NAMALWA (cell line): ENCODE results near the gene PNPLA5.

Experiments
- DNase-seq: peaks from one replicate; pipeline ENCODE4 v3.0.0-alpha.2; 2015; ENCODE audit warnings: low spot score

Gene PNPLA5

DNA sequence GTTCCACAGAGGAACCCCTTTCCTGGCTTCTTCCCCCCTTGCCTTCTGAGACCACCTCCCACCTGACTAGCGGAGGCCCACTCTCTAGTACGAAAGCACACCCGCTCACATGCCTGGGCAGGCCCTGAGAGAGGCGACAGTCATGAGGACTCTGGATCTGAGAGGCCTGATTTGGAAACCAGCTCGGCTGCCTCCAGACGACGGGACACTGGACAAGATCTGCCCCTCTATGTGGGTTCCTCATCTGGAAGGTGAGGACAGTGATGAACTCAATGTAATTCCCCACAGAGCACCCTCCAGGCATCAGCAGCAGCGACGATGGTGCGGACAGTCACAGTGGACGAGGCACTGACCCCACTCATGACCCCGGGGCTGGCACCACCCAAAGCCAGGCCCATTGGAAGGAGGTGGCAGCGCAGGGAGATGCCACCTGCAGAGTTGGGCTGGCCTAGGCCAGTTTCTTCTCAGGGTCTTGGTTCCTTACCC lies 37.0 kb downstream of the PNPLA5 start:
- DNase-seq, result no peak

DNA sequence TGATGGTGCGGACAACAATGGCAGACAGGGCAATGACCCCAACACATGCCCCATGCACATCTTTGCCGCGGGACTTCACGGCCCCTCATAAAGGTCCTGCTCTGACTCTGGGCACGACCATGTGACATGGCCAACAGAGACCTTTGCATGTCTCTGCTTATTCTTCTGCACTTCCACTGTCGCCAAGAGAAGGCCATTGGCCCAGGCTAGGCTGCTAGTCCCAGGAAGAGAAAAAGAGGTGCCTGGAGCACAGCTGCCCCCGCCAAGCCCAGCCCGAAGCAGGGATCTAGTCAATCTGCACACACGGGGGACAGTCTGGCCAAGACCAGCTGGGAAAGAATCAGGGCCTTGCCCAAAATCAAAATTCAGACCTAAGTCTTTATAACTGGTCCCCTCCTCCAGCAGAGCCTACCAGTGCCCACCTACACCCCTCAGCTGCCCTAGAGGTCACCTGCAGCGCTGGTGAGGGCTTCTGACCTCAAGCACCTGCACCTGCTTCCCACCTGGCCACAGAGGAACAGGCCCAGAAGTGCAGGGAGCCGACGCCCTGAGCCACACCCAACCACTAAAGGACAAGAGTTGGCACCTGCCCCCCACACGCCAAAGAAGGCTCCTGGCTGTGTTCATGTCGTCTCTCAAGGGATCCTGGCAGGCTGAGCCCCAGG lies 37.6 kb downstream of the PNPLA5 start:
- no peak for DNase-seq

DNA sequence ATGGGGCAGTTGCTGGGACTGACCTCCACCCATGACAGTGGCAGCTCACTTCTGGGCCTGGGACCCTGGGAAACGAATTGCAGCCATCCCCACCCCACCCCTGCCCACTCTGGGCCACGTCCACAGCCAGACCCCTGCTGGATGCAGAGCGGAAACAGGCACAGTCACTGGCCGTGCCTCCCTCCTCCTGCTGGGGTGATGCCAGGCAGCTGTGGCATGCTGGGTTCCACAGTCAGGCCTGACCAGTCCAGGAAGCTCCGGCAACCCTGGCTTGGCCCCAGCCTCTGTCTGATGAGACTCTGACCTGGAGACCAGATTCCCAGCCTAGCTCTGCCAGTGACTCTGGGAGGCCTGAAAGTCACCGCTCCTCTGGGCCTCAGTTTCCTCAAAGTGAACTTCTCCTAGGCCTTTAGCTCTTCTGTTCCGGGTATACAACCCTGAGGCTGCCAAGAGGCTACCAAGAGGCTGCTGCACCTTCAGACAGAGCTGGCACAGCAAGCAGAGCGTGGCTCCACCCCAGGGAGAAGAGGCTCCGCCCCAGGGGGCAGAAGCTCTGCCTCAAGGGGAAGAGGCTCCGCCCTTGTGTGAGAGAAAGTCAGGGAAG lies 38.4 kb downstream of the PNPLA5 start:
- no peak for DNase-seq

DNA sequence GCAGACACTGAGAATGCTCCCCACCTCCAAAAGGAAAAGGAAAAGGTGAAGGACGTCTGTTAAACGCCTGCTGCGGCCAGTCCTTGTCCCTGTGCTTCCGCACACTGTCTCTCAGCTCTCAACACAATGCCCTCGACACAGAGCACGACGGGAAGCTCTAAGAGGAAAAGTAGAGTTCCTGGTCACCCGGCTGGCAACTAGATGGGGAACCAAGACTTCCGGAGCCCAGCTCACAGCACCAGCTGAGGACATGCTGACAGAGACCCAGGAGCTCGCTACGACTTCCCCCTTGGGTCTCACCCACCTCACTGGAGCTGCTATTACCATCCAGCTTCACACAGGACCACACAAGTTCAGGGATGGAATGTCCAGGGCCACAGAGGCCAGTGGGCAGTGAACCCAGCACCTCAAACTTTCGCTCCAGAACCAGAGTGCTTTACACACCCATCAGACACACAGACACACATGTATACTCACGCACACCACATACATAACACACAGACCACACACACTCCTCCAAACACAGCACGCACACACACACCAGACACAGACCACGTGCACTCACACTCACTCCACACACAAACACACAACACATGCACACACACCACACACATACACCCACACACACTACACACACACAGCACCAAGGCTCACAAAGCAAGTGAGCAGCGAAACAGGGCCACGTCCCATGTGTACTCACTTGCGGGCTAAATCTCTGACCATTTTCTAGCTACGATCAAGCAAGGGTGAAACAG lies 39.1 kb downstream of the PNPLA5 start:
- no peak for DNase-seq

DNA sequence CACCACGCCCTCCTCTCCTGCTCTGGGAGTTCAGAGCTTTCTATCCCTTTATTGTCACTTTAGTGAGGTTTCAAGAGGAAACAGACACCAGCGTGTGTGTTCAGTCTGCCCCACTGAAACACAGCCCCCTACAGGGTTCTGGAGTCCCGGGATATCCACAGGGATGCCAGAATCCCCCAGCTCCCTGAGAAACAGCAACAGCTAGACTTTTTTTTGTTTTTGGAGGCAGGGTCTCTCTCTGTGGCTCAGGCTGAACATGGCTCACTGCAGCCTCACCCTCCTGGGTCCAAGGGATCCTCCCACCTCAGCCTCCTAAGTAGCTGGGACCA lies 39.9 kb downstream of the PNPLA5 start:
- DNase-seq, result no peak

DNA sequence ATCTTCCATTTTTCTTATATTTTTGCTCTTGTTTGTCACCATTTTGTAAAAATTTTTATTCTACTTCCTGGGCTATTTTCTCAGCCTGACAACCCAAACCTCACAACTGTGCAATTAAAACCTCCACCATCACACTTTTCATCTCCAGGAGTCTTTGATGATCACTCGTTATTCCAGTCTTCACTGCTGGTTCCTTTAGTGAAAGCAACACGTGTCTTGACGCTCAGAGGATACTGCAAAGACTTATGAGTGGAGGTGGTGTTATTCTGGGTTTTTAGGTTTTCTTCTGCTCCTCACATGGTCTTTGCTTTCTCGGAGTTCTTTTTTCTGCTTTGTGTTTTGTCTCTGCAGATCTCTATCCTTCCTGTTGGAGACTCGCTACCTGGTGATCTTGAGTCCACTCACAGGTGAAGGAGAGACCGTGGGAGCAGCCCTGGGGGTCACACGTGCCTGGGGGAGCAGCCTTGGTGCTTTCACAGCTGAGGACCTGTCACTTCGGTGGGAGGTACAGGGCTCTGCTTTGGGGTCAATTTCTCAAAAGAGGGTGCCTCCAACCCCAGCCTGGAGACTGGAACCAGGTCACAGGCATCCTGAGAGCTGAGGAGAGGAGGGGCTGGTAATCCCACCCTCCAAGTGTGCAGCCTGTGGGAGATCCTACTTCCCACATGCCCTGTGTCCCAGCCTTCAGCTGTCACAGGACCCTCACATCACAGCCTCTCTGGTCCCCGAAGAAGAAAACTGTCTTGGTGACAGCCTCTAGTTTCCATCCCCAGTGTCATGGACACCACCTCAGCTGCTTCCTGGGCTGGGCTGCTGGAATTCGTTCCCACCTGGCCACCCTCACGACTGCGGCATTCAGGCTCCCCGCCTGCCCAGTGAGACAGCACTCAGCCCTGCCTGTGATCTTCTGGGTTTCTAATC lies 40.5 kb downstream of the PNPLA5 start:
- DNase-seq, result no peak

DNA sequence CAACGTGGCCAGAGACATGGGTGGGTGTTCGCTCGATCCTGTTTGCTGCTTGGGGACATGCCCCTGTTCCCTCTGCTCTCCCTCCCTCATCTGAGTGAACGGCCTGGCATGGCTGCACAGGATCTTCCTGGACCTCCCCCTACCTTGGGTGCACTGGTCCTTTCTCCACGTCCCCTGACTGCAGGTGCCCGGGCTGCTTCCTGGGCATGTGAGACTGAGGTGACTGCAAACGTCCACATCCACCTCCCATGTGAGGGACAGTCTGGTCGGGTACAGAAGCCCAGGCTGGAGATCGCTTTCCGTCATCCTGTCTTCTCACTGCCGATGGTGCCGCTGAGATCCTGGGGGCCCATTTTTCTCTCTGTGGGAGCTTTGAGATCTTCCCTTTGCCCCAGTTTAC lies 41.3 kb downstream of the PNPLA5 start:
- no peak for DNase-seq

DNA sequence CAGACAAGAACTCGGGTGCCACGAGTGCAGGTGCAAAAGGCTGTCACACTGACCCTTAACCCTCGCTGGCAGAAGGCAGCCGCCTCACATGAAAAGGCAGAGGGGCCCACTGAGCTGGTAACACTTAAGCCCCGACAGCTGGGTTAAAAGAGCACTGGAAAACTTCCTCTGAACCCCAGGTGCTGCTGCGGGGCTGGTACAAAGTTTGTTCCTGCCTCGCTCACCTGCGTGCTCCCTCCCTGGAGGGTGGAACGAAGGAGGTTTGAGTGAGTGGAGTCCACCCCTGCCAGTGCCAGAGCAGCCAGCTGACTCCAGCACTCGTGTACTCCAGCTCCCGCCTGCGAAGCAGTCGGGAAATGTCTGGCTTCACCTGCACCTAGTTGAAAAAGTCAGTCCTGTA lies 42.1 kb downstream of the PNPLA5 start:
- DNase-seq, result no peak

DNA sequence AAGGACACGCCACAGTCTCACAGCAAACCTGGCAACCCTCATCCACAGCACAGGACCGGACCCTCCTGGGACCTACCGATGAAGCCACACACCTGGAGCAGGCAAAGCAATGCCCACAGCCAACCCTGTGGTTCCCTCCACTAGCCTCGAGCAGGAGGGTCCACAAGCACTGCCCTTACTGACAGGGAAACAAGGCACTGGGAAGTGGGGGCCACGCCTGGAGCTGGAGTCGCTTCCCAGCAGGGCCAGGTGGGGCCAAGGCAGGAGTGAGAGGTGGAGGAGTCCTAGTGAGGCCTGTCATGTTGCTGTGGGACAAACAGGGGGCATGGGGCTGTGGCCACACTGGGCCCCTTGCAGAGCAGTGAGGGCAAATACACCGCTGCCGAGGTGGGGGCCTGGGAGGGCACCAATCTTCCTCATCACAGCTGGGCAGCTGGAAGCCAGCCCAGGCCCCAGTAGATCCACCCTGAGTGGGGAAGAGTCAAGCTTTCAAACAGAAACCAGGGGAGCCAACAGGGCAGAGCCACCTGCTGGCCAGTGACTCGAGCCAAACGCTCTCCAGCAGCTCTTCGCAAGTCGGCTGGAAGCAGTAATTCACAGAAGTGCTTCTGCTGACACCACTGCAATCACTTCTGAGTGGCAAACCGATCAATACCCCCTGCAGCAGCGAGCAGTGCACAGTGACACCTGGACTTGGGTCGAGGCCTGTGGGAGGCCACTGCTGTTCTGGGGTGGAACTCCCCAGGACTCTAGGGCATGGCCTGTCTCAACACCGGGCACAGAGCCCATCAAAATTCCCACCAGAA lies 43.2 kb downstream of the PNPLA5 start:
- DNase-seq, result no peak

DNA sequence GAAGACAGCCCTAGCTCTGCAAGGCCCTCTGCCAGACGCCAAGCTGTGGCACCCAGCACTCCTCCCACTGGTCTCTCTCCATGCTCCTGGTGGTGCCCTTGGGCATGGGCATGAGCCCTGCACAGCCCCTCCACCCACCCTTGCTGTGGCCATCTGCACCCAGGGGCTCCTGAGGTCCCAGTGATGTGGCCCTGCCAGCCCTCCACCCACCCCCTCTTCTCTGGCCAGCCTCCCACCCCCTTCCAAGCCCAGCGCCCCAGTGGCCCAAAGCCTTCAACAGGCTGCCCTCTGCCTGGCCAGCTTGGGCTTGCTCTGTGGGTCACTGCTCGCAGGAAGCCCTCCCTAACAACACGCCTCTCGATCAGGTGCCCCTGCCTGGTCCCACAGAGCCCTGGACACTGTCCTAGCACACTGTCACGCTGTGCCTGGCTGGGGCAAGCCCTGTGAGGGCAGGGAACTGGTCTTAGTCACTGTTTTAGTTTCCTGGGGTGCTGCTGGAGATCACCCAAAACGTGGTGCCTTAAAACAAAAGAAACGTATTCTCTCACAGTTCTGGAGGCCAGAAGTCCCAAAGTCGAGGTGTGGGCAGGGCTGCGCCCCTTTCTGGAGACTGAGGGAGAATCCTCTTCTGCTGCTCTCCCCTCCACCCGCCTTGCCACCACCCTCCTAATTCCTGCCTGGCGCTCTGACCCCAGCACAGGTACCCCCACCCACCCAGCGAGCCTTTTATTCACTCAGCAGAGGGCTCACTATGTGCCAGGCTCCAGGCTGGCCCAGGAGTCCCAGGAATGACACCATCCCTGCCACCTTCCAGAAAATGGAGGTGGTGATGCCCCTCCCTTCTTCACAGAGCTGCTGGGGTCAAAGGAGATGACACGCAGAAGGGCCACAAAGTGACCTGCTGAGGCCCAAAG lies 44.2 kb downstream of the PNPLA5 start:
- DNase-seq, result no peak

DNA sequence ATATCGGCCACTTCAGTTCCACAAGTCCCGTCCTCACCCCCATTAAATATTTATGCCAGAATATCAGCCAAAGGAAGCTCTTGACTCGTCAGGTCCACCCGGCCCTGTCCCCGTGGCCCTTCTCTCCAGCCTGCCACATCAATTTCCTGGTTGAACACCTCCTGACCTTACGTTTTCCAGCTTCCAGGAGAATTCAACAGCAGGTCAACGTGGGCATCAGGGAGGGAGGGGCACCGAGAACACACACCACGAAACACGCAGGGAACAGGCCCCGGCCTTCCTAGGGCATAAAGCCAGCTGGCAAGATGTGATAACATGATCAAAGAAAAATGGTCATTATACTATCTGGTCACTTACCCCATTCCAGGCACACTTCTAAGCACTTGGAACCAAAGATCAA lies 44.8 kb downstream of the PNPLA5 start:
- no peak for DNase-seq

DNA sequence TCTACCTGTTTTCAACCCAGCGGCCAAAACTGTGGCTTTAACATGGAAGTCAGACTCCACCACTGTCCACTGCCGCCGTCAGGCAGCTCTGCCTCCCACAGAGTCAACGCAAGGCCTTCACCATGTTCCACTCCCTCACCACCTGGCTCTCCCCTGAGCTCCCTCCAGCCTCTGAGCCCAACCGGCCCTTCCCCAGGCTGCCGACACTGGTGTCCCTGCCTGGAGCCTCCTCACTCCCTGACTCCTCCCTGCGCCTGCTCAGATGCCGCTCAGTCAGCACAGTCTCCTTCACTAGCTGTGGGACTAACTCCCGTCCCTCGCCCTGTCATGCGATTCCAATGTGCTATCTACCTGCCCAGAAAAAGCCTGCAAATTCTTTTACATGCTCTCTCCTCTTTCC lies 45.8 kb downstream of the PNPLA5 start:
- DNase-seq, result no peak

DNA sequence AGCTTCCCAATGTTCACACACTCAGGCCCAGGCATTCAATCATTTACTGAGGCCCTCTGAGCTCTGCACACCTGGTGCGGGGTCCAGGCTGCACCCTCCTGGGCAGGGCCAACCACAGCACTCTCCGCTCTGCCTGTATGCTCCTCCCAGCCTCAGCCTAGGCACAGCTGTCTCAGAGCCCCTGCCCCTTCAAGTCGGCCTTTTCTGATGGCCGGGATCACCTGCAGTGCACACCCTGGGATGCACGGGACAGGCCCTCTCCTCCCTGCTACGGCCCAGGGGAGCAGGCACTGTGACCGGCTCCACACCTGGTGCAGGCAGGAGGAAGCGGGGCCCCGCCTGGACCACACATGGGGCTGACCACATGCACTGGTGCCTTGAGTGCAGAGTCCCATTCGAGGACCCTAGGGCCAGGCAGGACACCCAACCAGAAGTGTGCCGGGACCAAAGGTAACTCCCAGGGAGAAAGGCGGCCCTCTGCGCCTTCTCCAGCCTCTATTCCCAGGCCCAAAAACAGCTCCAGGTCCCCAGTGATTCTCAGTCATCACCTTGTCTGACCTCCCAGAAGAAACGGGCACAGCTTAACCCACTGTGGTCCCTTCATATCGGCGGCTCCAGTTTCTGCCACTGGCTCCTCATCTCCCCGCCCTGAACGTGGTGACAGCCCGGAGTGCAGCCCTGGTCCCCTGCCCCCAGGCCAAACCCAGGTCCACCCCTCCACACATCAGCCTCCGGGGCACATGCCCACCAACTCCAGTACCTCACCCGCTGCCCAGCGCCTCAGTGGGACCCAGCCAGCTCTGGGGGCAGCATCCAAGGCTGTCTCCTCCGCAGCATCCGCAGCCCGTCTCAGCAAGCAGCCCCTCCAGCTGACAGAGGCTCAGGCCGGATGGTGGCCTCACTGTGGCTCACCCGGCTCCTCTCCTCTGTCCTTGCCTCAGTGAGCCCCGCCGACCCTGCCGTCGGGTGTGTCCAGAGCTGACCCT lies 47.0 kb downstream of the PNPLA5 start:
- no peak for DNase-seq

DNA sequence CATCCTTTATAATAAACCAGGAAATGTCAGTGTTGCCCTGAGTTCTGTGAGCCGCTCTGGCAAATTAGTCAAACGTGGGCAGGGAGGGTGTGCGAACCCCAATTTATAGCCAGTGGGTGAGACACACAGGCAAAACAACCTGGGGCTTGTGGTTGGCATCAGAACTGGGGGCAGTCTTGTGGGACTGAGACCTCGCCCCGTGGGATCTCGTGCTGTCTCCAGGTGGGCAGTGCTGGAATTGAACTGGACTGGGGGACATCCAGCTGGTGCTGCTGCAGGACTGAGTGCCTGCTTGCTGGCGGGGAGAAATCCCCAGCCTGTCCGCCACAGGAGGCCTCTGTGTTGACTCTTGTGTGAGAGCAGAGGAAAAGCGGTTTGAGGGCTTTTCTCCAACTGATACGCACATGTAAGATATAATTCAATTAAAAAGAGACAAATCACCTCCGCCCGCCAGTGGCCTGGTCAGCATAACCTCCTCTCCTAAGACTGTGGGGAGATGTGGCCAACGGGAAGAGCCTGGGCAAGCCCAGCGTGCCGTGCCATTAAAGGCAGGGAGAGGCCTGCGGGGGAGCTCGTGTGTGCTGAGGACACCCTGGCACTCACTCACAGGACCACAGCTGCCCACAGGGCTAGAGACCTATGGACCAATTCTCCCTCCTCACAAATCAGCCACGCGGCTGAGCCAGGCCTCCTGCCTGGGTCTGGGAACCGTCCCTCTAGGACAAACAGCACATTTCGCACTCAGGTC lies 47.9 kb downstream of the PNPLA5 start:
- no peak for DNase-seq

DNA sequence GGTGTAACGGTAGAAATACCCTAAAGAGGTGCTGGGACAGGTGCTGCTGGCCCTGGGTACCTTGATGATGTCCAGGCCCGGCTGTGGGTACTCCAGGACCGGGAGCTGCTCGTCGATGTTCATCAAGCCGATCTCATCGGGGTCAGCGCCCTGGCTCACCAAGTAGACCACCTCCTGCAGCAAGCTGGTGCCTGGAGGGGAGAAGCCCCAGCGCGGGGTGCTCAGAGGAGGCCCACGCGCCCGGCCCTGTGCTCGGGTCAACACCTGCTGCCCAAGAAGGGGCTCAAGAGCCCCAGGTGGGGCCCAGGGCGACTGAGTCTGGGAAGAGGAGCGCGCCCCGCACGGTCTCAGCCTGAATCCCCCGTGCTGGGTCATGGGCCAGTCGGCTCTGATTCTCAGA lies 50.1 kb downstream of the PNPLA5 start:
- DNase-seq, result no peak

DNA sequence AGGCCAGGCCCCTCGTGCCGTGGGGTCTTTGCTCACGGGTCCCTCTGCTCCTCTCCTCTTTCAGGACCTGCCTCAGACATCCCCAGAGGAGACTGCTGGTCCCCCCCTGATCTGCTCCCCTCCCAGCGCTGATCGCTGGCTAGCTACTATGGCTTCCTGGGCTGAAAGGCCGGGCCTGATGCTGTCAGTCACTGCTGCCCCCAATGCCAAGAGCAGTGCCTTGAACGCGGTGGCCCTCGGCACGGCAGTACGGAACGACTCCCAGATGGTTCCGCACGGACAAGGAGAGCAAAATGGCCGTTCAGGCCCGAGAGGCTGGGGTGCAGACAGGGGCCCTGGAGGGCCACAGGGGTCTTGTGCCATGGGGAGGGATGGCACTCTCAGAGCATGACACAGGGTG lies 51.0 kb downstream of the PNPLA5 start:
- DNase-seq, result no peak

DNA sequence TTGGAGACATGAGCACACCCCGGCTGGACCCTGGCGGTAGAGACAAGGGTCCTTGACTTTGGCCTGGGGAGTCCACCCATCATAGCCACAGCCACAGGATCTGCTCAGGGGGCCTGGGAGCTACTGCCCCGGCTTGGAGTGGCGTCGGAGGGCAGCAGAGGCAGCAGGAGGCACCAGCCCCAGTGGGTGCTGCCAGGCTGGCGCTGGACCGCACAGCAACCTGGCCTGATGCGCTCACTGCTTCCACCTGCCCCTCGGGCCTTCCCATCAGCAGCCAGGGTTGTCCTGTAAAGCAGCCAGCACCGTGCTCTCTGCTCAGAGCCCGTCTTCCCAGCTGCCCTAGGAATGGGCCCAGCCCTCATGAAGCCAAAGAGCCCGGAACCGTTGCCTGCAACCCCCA lies 51.4 kb downstream of the PNPLA5 start:
- no peak for DNase-seq

DNA sequence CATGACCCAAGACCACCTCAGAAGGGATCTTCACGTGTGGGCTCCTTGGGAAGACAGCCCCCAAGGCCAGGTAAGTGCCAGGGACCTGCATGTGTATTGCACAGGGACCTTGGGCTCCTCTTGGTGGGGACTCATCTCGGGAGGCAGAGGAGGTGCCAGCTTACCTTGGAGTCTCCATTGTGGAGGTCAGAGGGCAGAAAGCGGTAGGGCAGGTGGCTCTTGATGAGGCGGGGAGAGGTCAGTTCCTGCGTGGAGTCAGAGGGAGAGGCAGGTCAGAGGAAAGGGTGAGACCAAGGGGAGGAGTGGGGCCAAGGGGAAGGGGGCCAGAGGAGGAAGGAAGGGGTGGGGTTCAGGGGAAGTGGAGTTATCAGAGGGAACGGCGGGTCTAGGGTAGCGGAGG lies 52.0 kb downstream of the PNPLA5 start:
- no peak for DNase-seq
